Upper lobe of right lung (tissue), 1 donor: Measurements from ENCODE around the gene BCAR3. TPM values are rescaled to one million over a fixed set of nuclear protein-coding genes. Genes with fewer than 3 reads are reported as not detected.

Source experiments
- ATAC-seq: fragments of 200-7000 bp; cut with Tn5 transposase; one replicate; pipeline ENCODE4 v1.9.1; 2020; ENCODE audit warnings: mild to moderate bottlenecking, moderate library complexity
- DNase-seq: peaks from one replicate; pipeline ENCODE4 v3.0.0-alpha.2; 2020
- H3K27ac ChIP-seq: fragments of 200-600 bp; one replicate; pipeline ENCODE4 v1.8.0; 2022
- H3K27me3 ChIP-seq: fragments of 200-600 bp; one replicate; pipeline ENCODE4 v1.8.0; 2022; ENCODE audit warnings: mild to moderate bottlenecking
- H3K36me3 ChIP-seq: fragments of 200-600 bp; one replicate; pipeline ENCODE4 v1.8.0; 2022
- H3K4me1 ChIP-seq: fragments of 200-600 bp; one replicate; pipeline ENCODE4 v1.8.0; 2022
- H3K4me3 ChIP-seq: fragments of 200-600 bp; one replicate; pipeline ENCODE4 v1.8.0; 2022; ENCODE audit warnings: mild to moderate bottlenecking
- H3K9me3 ChIP-seq: fragments of 200-600 bp; one replicate; pipeline ENCODE4 v1.8.0; 2022
- CTCF ChIP-seq: fragments of 200-600 bp; IDR thresholded peaks from one replicate; pipeline ENCODE4 v1.8.0; 2022; ENCODE audit warnings: antibody characterized with exemption
- intact Hi-C: fragments of 100-400 bp; cut with DNase I; formaldehyde crosslinking; loops from one replicate; pipeline ENCODE4 v1.11.0; 2022
- total RNA-seq: library from RNA; stranded (reverse); fragmentation: NEBNext Ultra II Directional; extraction: Animal tissue kit (Norgen Biotek cat#: 25700); gene quantifications from one replicate; pipeline ENCODE4 v1.2.1, GENCODE V29; 2021
- donor health status: DM: no; HTN: yes; CAD: no; lungs with severe emphysema.

BCAR3 gene
- total RNA-seq, 1 donor from 2014 or later, result 23.5 TPM

GRCh38 chr1:93549811-93550210 lies 131.8 kb downstream of the BCAR3 start:
- DNase-seq (no peak), ATAC-seq (peak; percentile 29)
- Histone ChIP-seq H3K36me3 (peaks cover 12% of the 10 kb centered on the region), H3K27me3 (no peaks in the 10 kb centered on the region), H3K4me3 (no peak overlapping the region), H3K9me3 (no peaks in the 10 kb centered on the region), H3K4me1 (peaks cover 28% of the 10 kb centered on the region), H3K27ac (no peak overlapping the region)
- intact Hi-C loops, result no loop called here
- TF ChIP-seq CTCF, result no peak

GRCh38 chr1:93549131-93549530 lies 132.5 kb downstream of the BCAR3 start:
- Histone ChIP-seq H3K36me3 (peaks cover 12% of the 10 kb centered on the region), H3K27ac (no peak overlapping the region), H3K4me3 (no peak overlapping the region), H3K4me1 (peaks cover 25% of the 10 kb centered on the region), H3K9me3 (no peaks in the 10 kb centered on the region), H3K27me3 (no peaks in the 10 kb centered on the region)
- no peak for DNase-seq
- ATAC-seq, result no peak
- intact Hi-C loops, result no loop called here
- TF ChIP-seq CTCF, result no peak

GRCh38 chr1:93546162-93546863 lies 135.3 kb downstream of the BCAR3 start:
- Histone ChIP-seq H3K36me3 (peaks cover 12% of the 10 kb centered on the region), H3K27ac (no peak overlapping the region)

GRCh38 chr1:93542398-93542797 lies 139.2 kb downstream of the BCAR3 start:
- Histone ChIP-seq H3K9me3 (no peaks in the 10 kb centered on the region), H3K36me3 (peaks cover 4% of the 10 kb centered on the region), H3K27me3 (no peaks in the 10 kb centered on the region), H3K27ac (no peak overlapping the region), H3K4me3 (no peak overlapping the region), H3K4me1 (no peaks in the 10 kb centered on the region)
- intact Hi-C loops, result no loop called here
- TF ChIP-seq CTCF, result no peak
- DNase-seq (no peak), ATAC-seq (no peak)

More at GRCh38 chr1:93546162-93546863, 135.3 kb downstream of the BCAR3 start:
- DNase-seq (no peak), ATAC-seq (no peak)
- intact Hi-C loops, result no loop called here
- Histone ChIP-seq H3K4me3 (no peak overlapping the region), H3K9me3 (no peaks in the 10 kb centered on the region), H3K4me1 (no peaks in the 10 kb centered on the region), H3K27me3 (no peaks in the 10 kb centered on the region)
- no peak for TF ChIP-seq CTCF

GRCh38 chr1:93541045-93541444 lies 140.6 kb downstream of the BCAR3 start:
- DNase-seq (no peak), ATAC-seq (no peak)
- Histone ChIP-seq H3K4me3 (no peak overlapping the region), H3K9me3 (no peaks in the 10 kb centered on the region), H3K4me1 (no peaks in the 10 kb centered on the region), H3K27me3 (no peaks in the 10 kb centered on the region), H3K27ac (no peak overlapping the region), H3K36me3 (no peaks in the 10 kb centered on the region)
- TF ChIP-seq CTCF, result no peak
- intact Hi-C loops, result no loop called here

- no peak overlapping the region for H3K4me3 ChIP-seq
- no peak overlapping the region for H3K27ac ChIP-seq
- no peaks in the 10 kb centered on the region for H3K9me3 ChIP-seq
- DNase-seq (no peak), ATAC-seq (no peak)
- no peaks in the 10 kb centered on the region for H3K27me3 ChIP-seq
- no peaks in the 10 kb centered on the region for H3K4me1 ChIP-seq
- TF ChIP-seq CTCF, result no peak
- H3K36me3 ChIP-seq, result no peaks in the 10 kb centered on the region
- intact Hi-C loops, result no loop called here
Measured at GRCh38 chr1:93537924-93538323, 143.7 kb downstream of the BCAR3 start.
